ENCODE data around the gene CCDC186.

Gene CCDC186

DNA sequence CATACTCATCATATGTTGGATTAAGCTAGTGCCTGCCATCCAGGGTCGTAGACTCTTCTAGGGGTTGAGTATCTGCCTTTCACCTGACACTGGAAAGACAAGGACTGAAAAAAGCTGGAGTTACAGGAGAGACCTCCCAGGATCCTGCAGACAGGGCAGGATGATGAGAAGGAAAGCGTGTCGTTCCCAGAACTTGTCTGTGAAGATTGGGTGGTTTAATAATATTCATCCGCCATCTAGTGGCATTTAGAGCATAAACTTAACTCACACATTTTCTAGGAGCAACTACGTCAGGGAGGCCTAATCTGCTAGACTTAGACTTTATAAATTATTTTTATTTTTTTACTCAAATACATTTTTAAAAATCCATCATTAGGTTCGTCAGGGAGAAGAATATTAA is 70.7 kb downstream of the CCDC186 start:
- no peak for DNase-seq

DNA sequence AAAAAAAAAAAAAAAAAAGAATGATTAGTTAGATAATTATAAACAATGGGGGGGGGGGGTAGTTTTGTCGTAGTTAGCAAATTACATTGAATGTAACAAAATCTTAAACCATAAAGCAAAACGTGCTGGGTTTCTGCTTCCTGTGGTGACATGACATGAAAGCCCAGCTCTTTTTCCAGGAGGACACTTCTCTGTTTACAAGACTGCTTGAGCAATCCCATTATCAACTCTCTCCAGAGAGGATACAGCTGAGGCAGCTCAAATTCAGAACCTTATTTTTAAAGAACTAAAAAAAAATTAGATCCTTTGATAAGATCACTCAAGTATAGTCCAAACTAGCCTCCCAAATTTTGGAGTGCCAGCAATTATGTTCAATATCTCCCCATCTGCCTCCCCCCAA is 71.7 kb downstream of the CCDC186 start:
- DNase-seq = no peak

DNA sequence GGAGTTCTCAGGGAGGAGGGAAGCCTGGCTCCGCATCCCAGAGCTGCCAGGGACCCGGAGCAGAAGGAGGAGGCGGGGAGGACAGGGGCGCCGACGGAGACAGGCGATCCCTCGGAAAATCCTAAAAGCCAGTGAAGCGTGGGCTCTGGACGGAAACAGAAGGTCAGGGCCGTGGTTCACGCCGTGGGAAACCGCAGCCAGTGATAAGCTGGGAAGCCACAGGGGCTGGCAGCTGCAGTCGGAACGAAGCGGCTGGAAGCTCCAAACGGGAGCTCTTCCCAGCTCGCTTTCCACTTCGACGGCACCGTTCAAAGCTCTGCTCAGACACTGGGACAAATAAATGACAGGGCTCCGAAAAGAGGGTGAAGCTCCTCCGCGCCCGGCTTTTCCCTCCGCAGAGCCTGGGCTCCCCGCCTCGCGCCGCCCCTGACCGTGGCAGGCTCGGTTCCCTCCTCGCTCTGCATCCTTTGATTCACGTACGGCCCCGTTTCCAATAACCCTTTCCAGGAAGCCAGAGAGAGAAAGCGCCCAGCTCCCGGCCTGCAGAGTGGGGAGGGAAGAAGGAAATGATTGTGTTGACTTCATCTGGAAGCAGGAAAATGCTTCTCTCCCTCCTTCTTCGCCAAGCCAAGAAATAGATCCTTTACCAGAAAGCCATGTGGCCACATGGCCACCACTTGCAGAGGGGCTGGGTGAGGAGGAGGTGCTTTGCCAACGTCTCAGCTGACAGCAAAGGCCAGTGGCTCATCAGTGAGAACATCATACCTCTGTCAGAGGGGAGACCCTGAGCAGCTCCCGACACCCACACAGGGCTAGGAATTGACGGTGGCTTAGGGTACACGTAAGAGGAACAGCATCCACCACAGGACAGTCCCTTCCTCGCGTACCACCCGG is 72.9 kb downstream of the CCDC186 start:
- no peak for DNase-seq

DNA sequence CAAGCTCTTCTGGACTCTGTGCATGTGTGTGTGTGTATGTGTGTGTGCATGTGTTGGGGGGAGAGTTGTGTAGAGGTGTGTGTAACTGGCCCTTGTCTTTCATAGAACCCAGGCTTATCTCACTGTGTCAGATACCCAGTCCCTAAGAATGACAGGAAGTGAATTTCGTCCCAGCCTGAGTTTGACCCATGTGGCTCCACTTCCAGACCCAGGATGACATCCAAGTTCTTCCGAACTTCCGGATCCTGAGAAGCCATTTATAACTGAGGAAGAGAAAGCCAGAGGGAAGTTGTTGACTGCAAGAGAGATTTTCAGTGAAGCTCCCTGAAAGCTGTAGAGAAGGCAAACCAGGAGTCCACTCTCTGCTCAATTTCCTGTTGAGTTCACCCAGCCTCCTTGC is 77.1 kb downstream of the CCDC186 start:
- no peak for DNase-seq

DNA sequence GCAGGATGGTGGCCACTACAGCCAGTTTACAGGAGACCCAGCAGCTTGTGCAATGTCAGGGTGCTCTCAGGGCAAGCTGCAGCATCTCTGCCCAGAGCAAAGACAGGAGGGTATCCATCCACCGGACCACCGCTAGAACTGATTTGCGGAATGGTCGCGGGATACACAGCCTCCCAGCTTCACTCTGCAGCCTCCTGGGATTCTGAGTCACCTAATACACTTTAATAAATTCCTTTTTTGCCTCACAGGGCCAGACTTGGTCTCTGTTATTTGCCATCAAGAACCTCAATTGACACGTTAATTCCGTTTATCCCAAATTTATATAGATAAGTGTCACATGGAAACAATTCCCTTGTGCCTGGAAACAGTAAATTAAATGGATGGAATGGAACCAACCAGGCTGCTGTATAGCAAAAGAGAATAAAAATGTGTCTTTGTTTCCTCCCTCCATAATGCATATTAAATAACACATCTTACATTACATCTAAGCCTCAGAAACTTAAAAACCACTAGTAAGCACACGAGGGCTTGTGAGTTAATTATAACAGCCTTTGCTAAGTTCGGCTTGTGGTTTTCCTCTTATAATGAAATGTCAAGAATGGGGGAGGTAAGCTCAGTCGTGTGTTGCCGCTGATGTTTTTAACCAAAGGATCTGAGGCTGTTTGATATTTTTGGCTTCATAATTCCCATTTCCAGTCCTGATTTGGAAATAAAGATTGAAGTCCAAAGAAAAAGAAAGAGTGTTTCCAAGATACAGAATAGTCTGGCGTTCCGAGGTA is 78.3 kb downstream of the CCDC186 start:
- no peak for DNase-seq

DNA sequence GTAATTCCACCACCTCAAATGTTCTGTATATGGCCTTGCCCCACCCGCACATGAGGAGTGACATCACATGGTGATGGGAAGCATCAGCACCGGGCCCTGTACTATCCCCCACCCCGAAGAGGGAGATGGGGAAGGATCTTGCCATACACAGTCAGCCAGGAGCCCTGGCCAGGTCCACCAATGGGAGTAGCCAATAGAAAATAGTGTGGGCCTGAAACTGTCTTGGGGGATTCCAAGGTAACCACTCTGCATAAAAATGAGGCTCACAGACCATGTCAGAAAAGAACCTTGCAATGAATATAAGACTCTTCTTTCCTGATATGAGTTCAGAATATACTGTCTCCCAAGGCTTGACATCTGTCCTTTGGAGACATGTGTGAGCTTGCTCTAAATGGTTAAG is 79.2 kb downstream of the CCDC186 start:
- no peak for DNase-seq

DNA sequence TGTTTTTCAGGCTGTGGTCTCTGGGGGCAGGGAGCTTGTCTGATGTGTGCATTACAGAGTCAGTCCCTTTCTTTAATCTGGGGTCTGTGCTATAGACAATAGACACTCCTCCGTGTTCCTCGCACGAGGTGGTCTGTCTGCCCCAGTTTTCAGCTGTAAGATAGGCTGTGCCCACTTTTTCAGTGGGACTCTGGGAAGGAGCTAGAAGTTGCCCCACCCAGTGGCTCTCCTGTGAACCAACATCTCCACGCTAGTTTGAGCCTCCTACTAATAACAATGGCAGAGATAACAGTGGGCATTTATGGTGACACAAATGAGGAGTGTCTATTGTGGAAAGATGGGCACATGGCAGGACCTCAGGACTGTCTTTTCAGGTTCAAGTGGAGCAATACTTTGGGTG is 86.3 kb downstream of the CCDC186 start:
- DNase-seq = no peak

DNA sequence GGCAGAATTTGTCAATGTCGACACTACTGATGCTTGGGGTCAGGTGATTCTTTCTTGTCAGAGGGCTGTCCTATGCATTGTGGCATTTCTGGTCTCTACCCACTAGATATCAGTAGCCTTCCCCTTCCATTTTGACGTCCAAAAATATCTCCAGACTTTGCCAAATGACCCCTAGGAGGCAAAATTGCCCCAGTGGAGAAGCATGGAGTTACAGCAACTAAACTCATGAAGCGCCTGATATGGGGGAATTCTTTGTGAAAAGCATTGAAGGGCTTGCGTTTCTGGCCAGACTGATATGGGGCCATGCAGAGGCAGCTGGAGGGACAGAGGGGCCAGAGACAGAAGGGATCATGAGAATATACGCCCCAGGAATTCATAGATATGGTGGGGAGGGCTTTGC is 86.7 kb downstream of the CCDC186 start:
- no peak for DNase-seq

DNA sequence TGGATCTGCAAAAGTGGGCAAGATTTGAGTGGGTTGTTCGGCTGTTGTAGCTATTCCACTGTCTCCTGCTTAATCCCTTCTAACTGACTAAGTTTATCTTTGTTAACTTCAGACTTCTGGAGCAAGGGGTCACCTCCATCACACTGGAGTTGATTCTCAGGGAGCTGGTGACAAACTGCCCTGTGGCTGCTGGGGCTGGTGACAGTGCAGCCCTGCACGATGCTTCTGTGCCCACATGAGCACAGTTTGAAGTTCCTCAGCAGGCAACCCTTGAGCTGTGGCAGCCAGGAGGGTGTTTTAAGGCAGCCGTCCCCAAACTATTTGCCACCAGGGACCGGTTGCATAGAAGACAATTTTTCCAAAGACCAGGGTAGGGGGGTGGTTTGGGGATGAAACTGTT is 89.8 kb downstream of the CCDC186 start:
- no peak for DNase-seq

DNA sequence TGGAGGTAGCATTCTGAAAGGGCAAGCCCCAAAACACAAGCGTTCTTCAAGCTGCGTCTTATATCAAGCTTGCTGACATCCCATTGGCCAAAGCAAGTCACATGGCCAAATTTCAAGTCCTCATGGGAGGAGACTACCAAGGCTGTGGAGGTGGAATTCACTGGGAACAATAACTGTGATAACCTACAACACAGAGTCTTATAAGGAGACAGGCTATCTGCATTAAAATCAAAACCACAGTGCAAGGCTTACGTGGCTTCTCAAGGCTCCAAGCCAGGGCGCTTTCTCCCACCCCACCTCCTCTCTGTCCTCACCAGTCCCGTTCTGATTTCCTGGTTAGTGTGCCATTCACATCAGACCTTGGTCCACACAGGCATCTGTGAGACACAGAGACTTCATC is 91.0 kb downstream of the CCDC186 start:
- DNase-seq = no peak

DNA sequence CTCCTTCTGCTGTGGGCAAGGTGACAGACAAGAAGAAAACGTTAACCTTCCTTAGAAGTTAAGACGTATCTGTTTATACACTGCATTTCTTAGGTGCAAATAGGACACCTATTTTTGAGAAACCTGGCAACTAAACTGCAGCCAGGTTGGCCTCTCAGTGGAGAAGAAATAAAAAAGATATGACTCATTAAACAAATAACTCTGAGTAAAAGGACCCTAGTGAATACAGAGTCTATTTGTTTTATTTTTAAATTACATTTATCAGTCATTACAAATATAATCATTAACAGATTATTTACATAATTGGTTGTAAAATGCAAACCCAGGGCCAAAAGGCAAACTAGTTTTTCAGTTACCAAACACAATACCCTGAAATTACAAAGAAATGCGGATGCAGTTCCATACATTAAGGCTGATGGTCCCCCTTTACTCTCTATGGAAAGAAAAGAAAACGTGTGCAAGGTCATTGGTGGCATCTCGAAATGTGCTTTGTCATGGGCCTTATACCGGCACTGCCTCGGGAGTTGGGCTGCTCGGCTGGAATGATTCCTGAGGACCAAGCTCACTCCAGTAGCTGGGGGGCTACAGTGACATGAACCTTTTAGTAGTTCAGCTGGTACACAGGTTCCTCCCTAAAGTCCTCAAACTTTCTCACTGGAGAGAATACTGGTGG is 92.0 kb downstream of the CCDC186 start:
- DNase-seq = no peak

DNA sequence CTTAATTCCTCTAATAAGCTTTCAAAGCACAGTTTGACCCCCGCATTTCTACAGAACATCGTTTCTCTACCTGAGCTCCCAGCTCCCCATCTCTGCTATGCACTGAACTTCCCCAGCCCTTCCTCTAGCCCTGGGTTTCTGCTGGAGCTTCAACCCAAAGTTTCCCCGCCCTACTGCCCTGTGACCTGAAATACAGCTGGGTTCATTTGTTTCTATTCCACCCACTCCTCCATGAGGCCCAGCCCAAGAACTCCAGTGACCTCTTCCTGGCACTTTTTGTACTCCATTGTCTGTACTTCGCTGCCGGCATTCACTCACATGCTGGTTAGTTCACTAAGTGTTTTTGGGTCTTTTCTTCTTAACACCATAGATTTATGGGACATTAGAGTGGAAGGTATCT is 94.6 kb downstream of the CCDC186 start:
- no peak for DNase-seq

DNA sequence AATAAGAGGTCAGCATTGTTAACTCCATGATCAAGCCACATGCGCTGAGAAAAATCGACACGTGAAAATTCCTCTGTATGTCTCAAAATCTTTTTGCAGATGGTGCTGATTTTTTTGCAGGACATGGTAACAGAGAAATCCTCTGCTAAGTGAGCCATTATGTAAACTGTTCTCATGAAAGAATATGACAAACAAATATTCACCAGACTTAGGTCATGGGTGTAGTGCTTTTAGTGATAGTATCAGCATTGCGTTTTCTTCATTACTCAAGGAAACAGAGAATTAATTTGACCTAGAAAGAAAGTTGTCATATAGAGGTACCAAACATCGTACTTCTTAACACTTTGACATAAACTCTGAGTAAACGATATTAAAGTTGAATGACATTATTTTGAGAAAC is 95.7 kb downstream of the CCDC186 start:
- no peak for DNase-seq

DNA sequence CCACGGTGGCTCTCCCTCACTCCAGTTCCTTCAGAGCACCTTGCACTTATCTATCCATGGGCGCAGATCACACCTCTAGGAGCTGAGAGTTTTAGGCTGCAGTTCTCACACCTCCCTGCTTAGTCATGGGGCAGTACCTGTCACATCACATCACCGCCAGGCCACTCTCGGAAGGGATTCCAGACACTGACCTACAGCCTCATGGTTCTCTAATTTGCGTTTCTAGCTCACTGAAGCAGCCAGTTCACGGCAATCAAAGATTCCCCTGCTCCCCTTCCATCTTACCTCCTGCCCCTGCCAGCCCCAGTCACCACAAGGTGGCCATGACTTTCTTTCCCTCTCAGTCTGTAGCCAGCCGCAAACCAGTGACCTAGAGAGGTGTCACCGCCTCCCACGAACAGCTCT is 96.2 kb downstream of the CCDC186 start:
- no peak for DNase-seq

DNA sequence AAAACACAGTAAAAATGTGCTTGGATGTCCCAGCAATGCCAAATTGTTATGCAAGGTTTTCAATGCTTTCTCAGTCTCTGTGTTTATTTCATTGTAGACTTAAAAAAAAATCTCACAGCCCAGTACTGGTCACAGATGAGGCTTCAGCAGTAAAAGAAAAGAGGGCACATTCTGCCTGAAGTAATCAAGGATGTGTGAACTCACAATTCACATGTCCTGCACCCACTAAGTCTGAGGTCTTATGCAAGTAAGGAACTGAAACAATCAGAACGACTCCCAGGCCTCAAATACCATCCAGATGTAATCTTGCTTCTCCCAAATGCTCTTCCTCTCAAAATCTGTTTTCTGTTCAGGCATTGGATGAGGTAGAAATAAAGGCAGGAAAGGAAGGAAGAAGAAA is 96.7 kb downstream of the CCDC186 start:
- no peak for DNase-seq

DNA sequence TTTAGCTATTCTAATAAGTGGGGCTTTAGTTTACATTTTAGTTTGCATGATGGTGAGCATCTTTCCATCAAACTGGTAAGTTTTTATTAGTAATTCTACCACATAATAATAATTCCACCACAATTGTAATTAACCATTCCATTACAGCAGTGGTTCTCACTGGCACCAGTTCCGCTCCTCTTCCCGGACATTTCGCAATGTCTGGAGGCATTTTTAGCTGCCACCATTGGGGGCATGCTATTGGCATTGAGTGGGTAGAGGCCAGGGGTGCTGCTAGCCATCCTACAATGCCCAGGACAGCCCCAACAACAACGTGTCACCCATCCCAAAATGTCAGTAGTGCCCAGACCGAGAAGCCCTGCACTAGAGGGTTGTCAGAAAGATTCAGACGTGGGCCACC is 98.9 kb downstream of the CCDC186 start:
- no peak for DNase-seq

DNA sequence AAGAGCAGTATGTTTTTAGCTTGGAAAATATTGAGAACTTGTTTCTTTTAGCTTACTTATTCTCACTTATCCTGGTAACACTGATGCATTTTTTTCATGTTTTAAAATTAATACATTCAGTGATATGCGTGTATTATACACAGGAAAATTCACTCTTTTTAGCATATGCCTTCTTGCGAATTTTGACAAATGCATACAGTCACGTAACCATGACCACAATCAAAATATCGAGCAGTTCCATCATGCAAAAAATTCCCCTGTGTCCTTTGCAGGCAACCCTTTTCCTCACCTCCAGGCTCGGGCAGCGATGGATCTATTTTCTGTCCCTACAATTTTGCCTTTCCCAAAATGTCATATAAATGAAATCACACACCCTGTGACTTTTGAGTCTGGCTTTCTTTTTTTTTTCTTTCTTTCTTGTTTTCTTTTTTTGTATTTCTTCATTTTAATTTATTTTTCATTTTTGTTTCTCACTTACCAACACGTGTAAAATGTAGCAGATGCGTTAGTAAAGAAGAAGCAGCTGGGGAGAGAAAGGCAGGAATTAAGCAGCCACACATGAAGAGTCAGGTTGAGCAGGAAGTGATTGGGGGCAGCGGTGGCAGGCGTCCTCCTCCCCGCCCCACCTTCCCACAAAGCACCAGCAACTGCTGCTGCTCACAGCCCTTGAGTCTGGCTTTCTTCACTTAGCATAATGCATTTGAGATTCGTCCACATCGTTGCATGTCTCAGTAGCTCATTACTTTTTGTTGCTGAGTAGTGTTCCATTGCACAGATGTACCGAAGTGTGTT is 100.4 kb downstream of the CCDC186 start:
- DNase-seq = no peak

DNA sequence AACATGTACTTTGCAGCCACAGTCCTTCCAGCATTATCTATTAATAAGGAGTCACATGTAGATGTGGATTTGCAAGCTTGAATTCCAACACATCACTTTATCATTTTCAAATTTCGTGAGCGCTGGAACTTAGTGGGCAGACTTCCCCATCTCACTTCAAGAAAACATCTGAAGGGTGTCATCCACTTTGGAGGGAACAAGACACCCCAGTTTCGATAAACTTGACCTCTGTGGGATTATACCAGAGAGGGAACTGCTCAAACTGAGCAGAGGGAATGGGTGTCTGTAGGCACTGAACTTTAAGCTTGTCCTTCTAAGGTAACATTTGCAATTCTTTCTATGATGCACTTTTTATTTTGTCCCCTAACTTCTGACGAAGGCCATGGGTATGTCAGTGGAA is 102.8 kb downstream of the CCDC186 start:
- no peak for DNase-seq
